Activated T-cell treated with anti-CD3 and anti-CD28 coated beads for 24 hours (primary cell): ENCODE results near the gene PHOX2B.

Experiments
- DNase-seq: peaks from one replicate; pipeline ENCODE4 v3.0.0-alpha.2; 2020; ENCODE audit warnings: low read depth

Gene PHOX2B

GRCh38 chr4:41748571-41749475 is at the start of gene PHOX2B:
TSS of gene PHOX2B (minus strand) at chr4:41748725. CDS start at chr4:41748610, 115 bp downstream.
- DNase-seq, result no peak

- no peak for DNase-seq
These were observed 48.7 kb upstream of the PHOX2B start for GRCh38 chr4:41797260-41797659.

GRCh38 chr4:41796545-41797210 is 48.2 kb upstream of the PHOX2B start:
- no peak for DNase-seq

- DNase-seq, result no peak
These were observed 47.4 kb upstream of the PHOX2B start for GRCh38 chr4:41795796-41796385.

- DNase-seq, result no peak
These were observed 43.6 kb upstream of the PHOX2B start for GRCh38 chr4:41792166-41792565.

GRCh38 chr4:41791557-41791956 is 43.0 kb upstream of the PHOX2B start:
- DNase-seq, result no peak

- DNase-seq, result no peak
These were observed 39.4 kb upstream of the PHOX2B start for GRCh38 chr4:41787931-41788330.

- DNase-seq, result no peak
These were observed 37.1 kb upstream of the PHOX2B start for GRCh38 chr4:41785665-41786064.

GRCh38 chr4:41784191-41784979 is 35.9 kb upstream of the PHOX2B start:
- DNase-seq, result no peak

GRCh38 chr4:41776466-41776865 is 27.9 kb upstream of the PHOX2B start:
- no peak for DNase-seq

- no peak for DNase-seq
These were observed 15.2 kb upstream of the PHOX2B start for GRCh38 chr4:41763729-41764128.

GRCh38 chr4:41758884-41759283 is 10.4 kb upstream of the PHOX2B start:
- no peak for DNase-seq

GRCh38 chr4:41757521-41758156 is 9.1 kb upstream of the PHOX2B start:
- DNase-seq, result no peak

GRCh38 chr4:41753942-41754341 is 5.4 kb upstream of the PHOX2B start:
- no peak for DNase-seq

- DNase-seq, result no peak
These were observed 3.7 kb upstream of the PHOX2B start for GRCh38 chr4:41752081-41752836.

- DNase-seq, result no peak
These were observed 3.0 kb upstream of the PHOX2B start for GRCh38 chr4:41751449-41752061.

GRCh38 chr4:41750626-41751448 is 2.3 kb upstream of the PHOX2B start:
- no peak for DNase-seq

GRCh38 chr4:41750121-41750625 is 1.6 kb upstream of the PHOX2B start:
- no peak for DNase-seq

- DNase-seq, result no peak
These were observed 1.1 kb upstream of the PHOX2B start for GRCh38 chr4:41749631-41750039.
